Kidney epithelial cell (primary cell): ENCODE measurements around the gene ABR. TPM values are rescaled to one million over a fixed set of nuclear protein-coding genes. Genes with fewer than 3 reads are reported as not detected.
"Not testable (repeated sequence)": the region's sequence is repeated elsewhere in the genome, so short reads cannot be mapped to it uniquely, and the experiment has no call there.

ENCODE experiments used
- DNase-seq: peaks from one replicate; pipeline ENCODE4 v3.0.0-alpha.2; 2010; ENCODE audit warnings: low read depth
- H3K27me3 ChIP-seq: 2 replicates; pipeline ENCODE4 v1.6.0; 2011; ENCODE audit warnings: low read length; ENCODE audit not compliant: control insufficient read depth, insufficient read depth
- H3K36me3 ChIP-seq: 2 replicates; pipeline ENCODE4 v1.5.1; 2011; ENCODE audit warnings: low read length; ENCODE audit not compliant: control insufficient read depth, insufficient read depth
- H3K4me3 ChIP-seq: 2 replicates; pipeline ENCODE4 v1.5.1; 2011; ENCODE audit warnings: low read depth, mild to moderate bottlenecking, control low read depth, low read length
- CTCF ChIP-seq: IDR thresholded peaks from 2 replicates; pipeline ENCODE4 v1.5.1; 2011; ENCODE audit warnings: mild to moderate bottlenecking, moderate library complexity, low read length, control low read depth, inconsistent platforms; ENCODE audit not compliant: insufficient read depth, poor library complexity, severe bottlenecking
- total RNA-seq: library from RNA; depleted of rRNA; stranded (reverse); fragments of >200 nt; gene quantifications from 2 replicates; pipeline ENCODE4 v1.2.3, GENCODE V29; 2015

ABR gene
- total RNA-seq, 1 donor from 2014 or later: 141 TPM

GRCh38 chr17:1050246-1050995 lies 129.4 kb downstream of the ABR start:
- H3K4me3 ChIP-seq: no peak overlapping the region
- TF ChIP-seq CTCF: no peak
- no peak for DNase-seq
- H3K36me3 ChIP-seq: no peaks in the 10 kb centered on the region
- no peaks in the 10 kb centered on the region for H3K27me3 ChIP-seq

- no peak overlapping the region for H3K4me3 ChIP-seq
- no peaks in the 10 kb centered on the region for H3K27me3 ChIP-seq
- no peak for TF ChIP-seq CTCF
- no peak for DNase-seq
- H3K36me3 ChIP-seq: no peaks in the 10 kb centered on the region
Observed at GRCh38 chr17:1049446-1050225, 130.1 kb downstream of the ABR start.

GRCh38 chr17:1048516-1049115 lies 131.2 kb downstream of the ABR start:
- H3K27me3 ChIP-seq, H3K36me3 ChIP-seq, DNase-seq, H3K4me3 ChIP-seq: not testable (repeated sequence)

- TF ChIP-seq CTCF: no peak
- Histone ChIP-seq H3K36me3 (no peaks in the 10 kb centered on the region), H3K27me3 (no peaks in the 10 kb centered on the region), H3K4me3 (no peak overlapping the region)
- no peak for DNase-seq
Observed at GRCh38 chr17:1047879-1048470, 131.8 kb downstream of the ABR start.

- DNase-seq: no peak
- Histone ChIP-seq H3K27me3 (no peaks in the 10 kb centered on the region), H3K4me3 (no peak overlapping the region), H3K36me3 (no peaks in the 10 kb centered on the region)
- TF ChIP-seq CTCF: no peak
Observed at GRCh38 chr17:1047177-1047878, 132.5 kb downstream of the ABR start.
